K562 (cell line): Measurements from ENCODE around the gene CD82. TPM values are rescaled to one million over a fixed set of nuclear protein-coding genes. Genes with fewer than 3 reads are reported as not detected.

Source experiments
- BCL6 ChIP-seq: fragments of 250-450 bp; sonication (Bioruptor Pico); IDR thresholded peaks from 2 replicates; pipeline ENCODE4 v1.4.0; 2020
- BRCA1 ChIP-seq, 2 experiments: fragments of 450-650 bp in 1 of 2; sonication (generic) in 1 of 2; formaldehyde crosslinking in 1 of 2; IDR thresholded peaks; 2 replicates each; pipeline versions ENCODE4 v1.5.0 to v1.6.1; 2017 to 2020; ENCODE audit warnings: mild to moderate bottlenecking in 1 of 2, missing genetic modification reagents in 1 of 2
- CREB1 ChIP-seq, 2 experiments: sonication (generic) in 1 of 2; formaldehyde crosslinking in 1 of 2; IDR thresholded peaks; 2 replicates each; pipeline versions ENCODE4 v1.6.1 to v1.8.0; 2012 to 2022; ENCODE audit warnings: inconsistent platforms in 1 of 2, mild to moderate bottlenecking in 1 of 2, missing genetic modification reagents in 1 of 2, moderate library complexity in 1 of 2
- EGR1 ChIP-seq: fragments of 450-650 bp; conservative IDR thresholded peaks from 2 replicates; pipeline ENCODE4 v1.6.1; 2017; ENCODE audit warnings: mild to moderate bottlenecking
- ETS1 ChIP-seq: conservative IDR thresholded peaks from 2 replicates; pipeline ENCODE4 v1.6.1; 2011; ENCODE audit warnings: low read depth, mild to moderate bottlenecking, low read length; ENCODE audit not compliant: control insufficient read depth
- FOXK1 ChIP-seq: sonication (generic); formaldehyde crosslinking; IDR thresholded peaks from 2 replicates; pipeline ENCODE4 v1.8.0; 2022; ENCODE audit warnings: missing genetic modification reagents, mild to moderate bottlenecking, borderline replicate concordance
- KDM5B ChIP-seq: fragments of 200-600 bp; sonication (generic); IDR thresholded peaks from 2 replicates; pipeline ENCODE4 v1.6.1; 2012; ENCODE audit warnings: low read depth, mild to moderate bottlenecking, moderate library complexity, low read length, control low read depth, inconsistent platforms; ENCODE audit not compliant: insufficient replicate concordance
- PHTF2 ChIP-seq: fragments of 250-450 bp; sonication (Bioruptor Pico); IDR thresholded peaks from 2 replicates; pipeline ENCODE4 v1.5.0; 2021; ENCODE audit warnings: mild to moderate bottlenecking
- RCOR1 ChIP-seq, 2 experiments: IDR thresholded peaks; 2 replicates each; pipeline ENCODE4 v1.6.1; 2012; ENCODE audit warnings: low read depth in 2 of 2, low read length in 2 of 2, borderline replicate concordance in 1 of 2, improper control_type of control experiment in 1 of 2
- RFX7 ChIP-seq: fragments of 250-450 bp; sonication (Bioruptor Pico); IDR thresholded peaks from 2 replicates; pipeline ENCODE4 v1.5.1; 2021; ENCODE audit warnings: mild to moderate bottlenecking
- SRF ChIP-seq, 2 experiments: fragments of 250-450, 450-650 bp in 1 of 2; sonication (Bioruptor Pico) in 1 of 2; sonication (generic) in 1 of 2; formaldehyde crosslinking; IDR thresholded peaks; 2 replicates each; pipeline versions ENCODE4 v1.5.0 to v1.5.1; 2020 to 2022; ENCODE audit warnings: mild to moderate bottlenecking in 1 of 2, missing genetic modification reagents in 1 of 2
- USF1 ChIP-seq: sonication (generic); formaldehyde crosslinking; IDR thresholded peaks from 2 replicates; pipeline ENCODE4 v1.9.0; 2022; ENCODE audit warnings: mild to moderate bottlenecking, missing genetic modification reagents
- ZBED1 ChIP-seq: IDR thresholded peaks from 2 replicates; pipeline ENCODE4 v1.6.1; 2014
- ZBTB2 ChIP-seq: fragments of 450-650 bp; IDR thresholded peaks from 2 replicates; pipeline ENCODE4 v1.6.1; 2016; ENCODE audit warnings: antibody characterized with exemption
- ZBTB26 ChIP-seq: fragments of 450-650 bp; formaldehyde crosslinking; IDR thresholded peaks from 2 replicates; pipeline ENCODE4 v1.4.0; 2022; ENCODE audit warnings: missing genetic modification characterization
- ZFP36 ChIP-seq: fragments of 150-350 bp; IDR thresholded peaks from 2 replicates; pipeline ENCODE4 v1.6.1; 2018; ENCODE audit warnings: low read length, low read depth; ENCODE audit not compliant: partially characterized antibody
- ZNF134 ChIP-seq: fragments of 250-450 bp; sonication (Bioruptor Pico); conservative IDR thresholded peaks from 2 replicates; pipeline ENCODE4 v1.4.0; 2020
- ZNF212 ChIP-seq: fragments of 450-650 bp; formaldehyde crosslinking; IDR thresholded peaks from 2 replicates; pipeline ENCODE4 v1.4.0; 2020; ENCODE audit warnings: mild to moderate bottlenecking
- ZNF280A ChIP-seq: fragments of 450-650 bp; IDR thresholded peaks from 2 replicates; pipeline ENCODE4 v1.6.1; 2018; ENCODE audit warnings: mild to moderate bottlenecking, low read depth; ENCODE audit not compliant: partially characterized antibody
- ZNF324 ChIP-seq: fragments of 250-450 bp; sonication (Bioruptor Pico); IDR thresholded peaks from 2 replicates; pipeline ENCODE4 v1.4.0; 2020; ENCODE audit warnings: mild to moderate bottlenecking
- ZNF655 ChIP-seq: fragments of 250-450 bp; sonication (Bioruptor Pico); IDR thresholded peaks from 2 replicates; pipeline ENCODE4 v1.5.0; 2021
- polyA plus RNA-seq, 8 experiments: library from polyadenylated mRNA; depleted of rRNA in 4 of 8; stranded (reverse) in 5 of 8; unstranded in 3 of 8; fragments of >200 nt; fragmentation: Nextera tagmentation in 2 of 8; fragmentation: Illumina TruSeq in 1 of 8; extraction: Ambion mirVana in 2 of 8; extraction: Trizol in 1 of 8; gene quantifications; 2 replicates each; pipeline versions ENCODE4 v1.2.1 to v1.2.3, GENCODE V29; 2011 to 2014; ENCODE audit warnings: inconsistent platforms in 1 of 8, missing spikeins in 1 of 8
- total RNA-seq, 7 experiments: library from RNA; depleted of rRNA in 6 of 7; stranded (reverse); fragments of >200 nt in 6 of 7; fragmentation: Illumina TruSeq in 2 of 7; extraction: Trizol in 2 of 7; gene quantifications; 2 replicates each; pipeline versions ENCODE4 v1.2.1 to v1.2.3, GENCODE V29; 2011 to 2021; ENCODE audit warnings: low replicate concordance in 1 of 7

The CD82 gene
- total and polyA plus RNA-seq, 9 of the 15 experiments (the other 6 are each of a cell fraction or from before 2014, with no cell fraction given), result 0.27 to 9.4 (median 3.0) TPM

- peak; percentile 70; the same call in 1 of the 2 replicates for TF ChIP-seq ETS1
- TF ChIP-seq ZNF134 (CRISPR knock-in tag), result no peak; the same call in 1 of the 2 replicates
- no peak for TF ChIP-seq ZNF324 (CRISPR knock-in tag)
- peak in 1 of 2 experiments; percentile 31; a peak in 1 of 4 replicates for TF ChIP-seq SRF (CRISPR knock-in tag; IDR thresholded peaks at IDR 0.05)
- TF ChIP-seq ZBTB2, result peak; percentile 39; the same call in 1 of the 2 replicates
- TF ChIP-seq RFX7 (CRISPR knock-in tag), result no peak
- 0 out of 2 replicates have a peak, but pooled peaks have one; percentile 19 for TF ChIP-seq BCL6 (CRISPR knock-in tag)
- no peak for TF ChIP-seq ZBTB26 (CRISPR knock-in tag)
- peak; percentile 95 for TF ChIP-seq EGR1
- no peak for TF ChIP-seq KDM5B
- 0 out of 2 replicates have a peak, but pooled peaks have one; percentile 58 for TF ChIP-seq FOXK1 (CRISPR knock-in tag)
- 0 out of 2 replicates have a peak, but pooled peaks have one; percentile 18 for TF ChIP-seq USF1 (CRISPR knock-in tag)
- no peak for TF ChIP-seq PHTF2 (CRISPR knock-in tag)
- no peak for TF ChIP-seq ZBED1
- peak; percentile 29; the same call in 1 of the 2 replicates for TF ChIP-seq CREB1 (IDR thresholded peaks at IDR 0.05)
- no peak for TF ChIP-seq CREB1 (CRISPR knock-in tag; IDR thresholded peaks at IDR 0.05)
- peak; percentile 8 for TF ChIP-seq ZFP36
- no peak for TF ChIP-seq ZNF655 (CRISPR knock-in tag)
- peak in 1 of 2 experiments; percentile 83; a peak in 2 of 4 replicates for TF ChIP-seq RCOR1 (IDR thresholded peaks at IDR 0.05; ENCODE audit: borderline replicate concordance in 1 of 2, low read depth in 2 of 2, low read length in 2 of 2)
- TF ChIP-seq ZNF280A, result no peak
- no peak for TF ChIP-seq BRCA1 (IDR thresholded peaks at IDR 0.05)
- TF ChIP-seq BRCA1 (CRISPR knock-in tag; IDR thresholded peaks at IDR 0.05), result no peak
- TF ChIP-seq ZNF212 (CRISPR knock-in tag), result no peak
Measured at GRCh38 chr11:44531116-44531504, 34.4 kb upstream of the CD82 start (continued).
